Activated B cell treated with CpG ODN at 0.5 μM for 24 hours (primary cell): Measurements from ENCODE around the gene ITPKB. TPM values are rescaled to one million over a fixed set of nuclear protein-coding genes. Genes with fewer than 3 reads are reported as not detected.

Experiments used
- ATAC-seq: fragments of 200-7000 bp; cut with Tn5 transposase; one replicate; pipeline ENCODE4 v1.10.0; 2021; ENCODE audit warnings: low read depth, mild to moderate bottlenecking, moderate library complexity
- CTCF ChIA-PET: fragments of 350-600 bp; sonication (Branson Sonifier 250); formaldehyde crosslinking; loops from one replicate; lab custom pipeline; 2021; ENCODE audit warnings: antibody characterized with exemption; lab: Charles Lee
- POLR2A ChIA-PET: fragments of 350-600 bp; sonication (Branson Sonifier 250); formaldehyde crosslinking; loops from one replicate; lab custom pipeline; 2021; ENCODE audit warnings: antibody characterized with exemption; lab: Charles Lee
- DNase-seq: peaks from one replicate; pipeline ENCODE4 v3.0.0; 2022
- H3K27ac Mint-ChIP-seq: one replicate; pipeline ENCODE4 v1.8.0; 2020; ENCODE audit warnings: mixed read lengths
- H3K27me3 Mint-ChIP-seq: one replicate; pipeline ENCODE4 v1.8.0; 2021; ENCODE audit warnings: mixed read lengths
- H3K36me3 Mint-ChIP-seq: one replicate; pipeline ENCODE4 v1.8.0; 2021; ENCODE audit warnings: low read depth, mixed read lengths
- H3K4me1 Mint-ChIP-seq: one replicate; pipeline ENCODE4 v1.8.0; 2021; ENCODE audit warnings: mixed read lengths
- H3K4me3 Mint-ChIP-seq: one replicate; pipeline ENCODE4 v1.8.0; 2020; ENCODE audit warnings: mild to moderate bottlenecking, mixed read lengths
- H3K9me3 Mint-ChIP-seq: one replicate; pipeline ENCODE4 v1.8.0; 2020; ENCODE audit warnings: mixed read lengths
- CTCF ChIP-seq: fragments of 200-600 bp; IDR thresholded peaks from one replicate; pipeline ENCODE4 v1.8.0; 2022; ENCODE audit warnings: antibody characterized with exemption, mild to moderate bottlenecking
- intact Hi-C: fragments of 100-400 bp; cut with micrococcal nuclease; formaldehyde crosslinking; loops from one replicate; pipeline ENCODE4 v1.15.1; 2024
- total RNA-seq: library from RNA; stranded (reverse); gene quantifications from 2 replicates; pipeline ENCODE4 v1.2.3, GENCODE V29; 2022

The ITPKB gene
- total RNA-seq, 1 donor from 2014 or later: 97.3 TPM

GRCh38 chr1:226653311-226653921 is 85.7 kb downstream of the ITPKB start:
- no peak for TF ChIP-seq CTCF
- CTCF ChIA-PET: interaction anchor here (0.6 to 2.6 kb wide), 8 partner anchors 9 to 61 kb away, joined by 3 to 15 read pairs (median 4); no protein-coding TSS in a partner anchor
- peak; percentile 70 for ATAC-seq
- Mint-ChIP-seq H3K4me1 (peaks cover 23% of the 10 kb centered on the region), H3K27ac (no peak overlapping the region), H3K9me3 (no peaks in the 10 kb centered on the region), H3K36me3 (peaks cover 40% of the 10 kb centered on the region), H3K27me3 (no peaks in the 10 kb centered on the region), H3K4me3 (peak overlapping the region; percentile 85)
- DNase-seq: peak; percentile 37
- POLR2A ChIA-PET: interaction anchor here (0.6 to 18.4 kb wide), 20 partner anchors 10 to 1132 kb away, joined by 3 to 451 read pairs (median 4); partner anchors contain the start of gene ITPKB
- intact Hi-C loops: loop anchor here (1.0 kb wide), 2 partner anchors 9 to 10 kb away; no protein-coding TSS in a partner anchor

- TF ChIP-seq CTCF: no peak
- Mint-ChIP-seq H3K27ac (no peak overlapping the region), H3K36me3 (peaks cover 42% of the 10 kb centered on the region), H3K9me3 (no peaks in the 10 kb centered on the region), H3K4me1 (peaks cover 24% of the 10 kb centered on the region), H3K27me3 (no peaks in the 10 kb centered on the region), H3K4me3 (no peak overlapping the region)
- no peak for DNase-seq
- no peak for ATAC-seq
- CTCF ChIA-PET: interaction anchor here (1.0 to 2.6 kb wide), 3 partner anchors 9 to 45 kb away, joined by 3 to 14 read pairs (median 4); no protein-coding TSS in a partner anchor
- intact Hi-C loops: loop anchor here (1.0 kb wide), 2 partner anchors 9 to 10 kb away; no protein-coding TSS in a partner anchor
- POLR2A ChIA-PET: interaction anchor here (0.9 to 18.4 kb wide), 8 partner anchors 10 to 51 kb away, joined by 4 to 451 read pairs (median 19); no protein-coding TSS in a partner anchor
These were observed 86.5 kb downstream of the ITPKB start for GRCh38 chr1:226652613-226653012.

GRCh38 chr1:226651732-226652105 is 87.4 kb downstream of the ITPKB start:
- ATAC-seq: no peak
- H3K36me3 Mint-ChIP-seq: peaks cover 43% of the 10 kb centered on the region
- H3K9me3 Mint-ChIP-seq: no peaks in the 10 kb centered on the region
- no peak overlapping the region for H3K4me3 Mint-ChIP-seq
- H3K27ac Mint-ChIP-seq: no peak overlapping the region
- H3K27me3 Mint-ChIP-seq: no peaks in the 10 kb centered on the region
- no peak for TF ChIP-seq CTCF
- ChIA-PET CTCF (interaction anchor here (3.0 kb wide), 1 partner anchor 10 kb away, joined by 12 read pairs; no protein-coding TSS in a partner anchor), POLR2A (interaction anchor here (1.0 to 18.4 kb wide), 5 partner anchors 9 to 52 kb away, joined by 4 to 451 read pairs (median 80); no protein-coding TSS in a partner anchor)
- intact Hi-C loops: no loop called here
- H3K4me1 Mint-ChIP-seq: peaks cover 25% of the 10 kb centered on the region
- no peak for DNase-seq

GRCh38 chr1:226651041-226651731 is 87.9 kb downstream of the ITPKB start:
- intact Hi-C loops: no loop called here
- no peak overlapping the region for H3K4me3 Mint-ChIP-seq
- TF ChIP-seq CTCF: no peak
- POLR2A ChIA-PET: interaction anchor here (1.0 to 18.4 kb wide), 4 partner anchors 9 to 52 kb away, joined by 4 to 451 read pairs (median 84); no protein-coding TSS in a partner anchor
- peaks cover 30% of the 10 kb centered on the region for H3K4me1 Mint-ChIP-seq
- H3K27ac Mint-ChIP-seq: peak overlapping the region; percentile 72
- CTCF ChIA-PET: interaction anchor here (3.0 kb wide), 1 partner anchor 11 kb away, joined by 12 read pairs; no protein-coding TSS in a partner anchor
- H3K36me3 Mint-ChIP-seq: peaks cover 44% of the 10 kb centered on the region
- H3K27me3 Mint-ChIP-seq: no peaks in the 10 kb centered on the region
- DNase-seq (no peak), ATAC-seq (no peak)
- no peaks in the 10 kb centered on the region for H3K9me3 Mint-ChIP-seq
